Measurements from ENCODE around the gene C22orf15.

C22orf15 gene

DNA sequence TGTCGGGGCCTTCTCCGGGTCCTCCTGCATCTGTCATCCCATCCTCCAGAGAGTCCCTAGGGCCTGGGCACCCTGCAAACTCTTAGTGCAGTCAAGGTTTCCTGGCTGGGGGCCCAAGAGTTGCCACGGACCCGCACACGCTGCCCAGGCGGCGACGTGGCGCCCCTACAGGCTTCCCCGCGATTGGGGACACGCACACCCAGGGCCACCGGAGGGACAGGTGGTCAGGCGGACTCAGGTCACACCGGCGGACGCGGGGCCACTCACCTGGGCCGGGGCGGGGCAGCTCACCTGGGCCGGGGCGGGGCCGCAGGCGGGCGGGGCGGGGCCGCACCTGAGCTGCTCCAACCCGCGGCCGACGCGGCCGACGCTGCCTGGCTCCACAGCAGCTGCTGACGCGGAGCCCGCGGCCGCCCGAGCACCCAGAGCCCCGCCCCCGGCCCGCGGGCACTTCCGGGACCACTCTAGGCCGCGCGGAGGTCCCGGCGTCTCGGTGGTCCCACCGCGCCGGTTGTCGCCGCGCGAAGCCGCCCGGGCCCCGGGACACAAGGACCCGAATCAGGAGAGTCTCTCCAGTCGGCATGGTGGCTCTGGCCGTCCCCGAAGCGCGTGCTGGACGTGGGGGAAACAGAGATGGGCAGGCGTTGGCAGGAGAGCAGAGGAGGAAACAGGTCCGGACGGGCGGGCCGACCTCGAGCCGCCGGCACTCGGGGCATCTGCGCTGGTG, 11.9 kb upstream of the C22orf15 start, which contains the start of gene ZNF70:
ZNF70 (minus strand) TSS at position 399 of the 727 bp plus-strand sequence. CDS start 5,972 bp downstream, outside the sequence.
- DNase-seq (ENCODE audit: low spot score), result peak; percentile 56

DNA sequence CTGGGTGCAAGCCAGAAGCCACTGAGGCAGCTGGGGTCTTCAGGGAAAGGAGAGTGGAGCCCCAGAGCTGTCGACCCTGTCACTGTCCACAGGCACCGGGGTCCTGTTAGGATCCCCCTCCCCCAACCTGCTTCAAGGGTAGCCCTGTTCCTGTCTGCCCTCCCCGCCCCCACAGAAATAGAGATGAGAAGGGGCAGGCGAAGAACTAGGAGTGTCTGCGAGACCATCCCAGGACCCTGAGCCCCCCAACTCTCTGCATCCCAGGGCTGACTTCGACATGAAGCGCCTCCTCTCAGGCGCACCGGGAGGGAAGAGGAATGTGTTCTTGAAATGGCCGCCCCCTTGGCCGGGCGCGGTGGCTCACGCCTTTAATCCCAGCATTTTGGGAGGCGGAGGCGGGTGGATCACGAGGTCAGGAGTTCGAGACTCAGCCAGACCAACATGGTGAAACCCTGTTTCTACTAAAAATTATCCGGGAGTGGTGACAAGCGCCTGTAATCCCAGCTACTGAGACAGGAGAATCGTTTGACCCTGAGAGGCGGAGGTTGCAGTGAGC, 11.3 kb upstream of the C22orf15 start:
- DNase-seq (ENCODE audit: low spot score), result no peak

DNA sequence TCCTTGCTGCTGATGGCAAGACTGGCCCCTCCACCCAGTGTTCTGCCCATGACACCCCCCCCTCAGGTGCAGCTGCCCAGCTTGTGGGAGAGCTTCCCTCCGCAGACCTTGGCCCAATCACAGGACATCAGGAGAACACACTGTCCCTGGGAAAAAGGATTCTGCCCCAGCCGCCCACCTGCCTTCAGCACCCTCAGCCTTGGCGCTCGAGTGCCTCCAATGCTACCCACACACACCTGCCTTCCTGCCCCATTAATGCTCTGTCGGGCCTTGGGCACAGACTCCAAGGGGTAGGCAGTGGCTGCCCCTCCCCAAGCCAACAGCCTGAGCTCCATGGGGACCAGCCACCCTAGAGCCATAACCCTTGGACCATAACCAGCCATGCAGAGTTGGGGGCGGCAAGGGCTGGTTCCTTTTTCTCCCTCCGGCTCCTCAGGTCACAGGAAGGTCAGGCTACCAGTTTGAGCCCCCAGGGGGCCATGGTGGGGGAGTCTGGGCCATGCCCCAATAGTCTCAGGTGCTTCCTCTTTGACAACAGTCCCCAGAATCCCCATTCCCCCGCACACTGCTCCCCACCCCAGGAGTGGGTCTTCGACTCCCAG, 10.6 kb upstream of the C22orf15 start:
- no peak for DNase-seq (ENCODE audit: low spot score)

GRCh38 chr22:23752750-23753149, 10.0 kb upstream of the C22orf15 start:
- no peak for DNase-seq (ENCODE audit: low spot score)

GRCh38 chr22:23753385-23753784, 9.4 kb upstream of the C22orf15 start:
- DNase-seq (ENCODE audit: low spot score), result no peak

DNA sequence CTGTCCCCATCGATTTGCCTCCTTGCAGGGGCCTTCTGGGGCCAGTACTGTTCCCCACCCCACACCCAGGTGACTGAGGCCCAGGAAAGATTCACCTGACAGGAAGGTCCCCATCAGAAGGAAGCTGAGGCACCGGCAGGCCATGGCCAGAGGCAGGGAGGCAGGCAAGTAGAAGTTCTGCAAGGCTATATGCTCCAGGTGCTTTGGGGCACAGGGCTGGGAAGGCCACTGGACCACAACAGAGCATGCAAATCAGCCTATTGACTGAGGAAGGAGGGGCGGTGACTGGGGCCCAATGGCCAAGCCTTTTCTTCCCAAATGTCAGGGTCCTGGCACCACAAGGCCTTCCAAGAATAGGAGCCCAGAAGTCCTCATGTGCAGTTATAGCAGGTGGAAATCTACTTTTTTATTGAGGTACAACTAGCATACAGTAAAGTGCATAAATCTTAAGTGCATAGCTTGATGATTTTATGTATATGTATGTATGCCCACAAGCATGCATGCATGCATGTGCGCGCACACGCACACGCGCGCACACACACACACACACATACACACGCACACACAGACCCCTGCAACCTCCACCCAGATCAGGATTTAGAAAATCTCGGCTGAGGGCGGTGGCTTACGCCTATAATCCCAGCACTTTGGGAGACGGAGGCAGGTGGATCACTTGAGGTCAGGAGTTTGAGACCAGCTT, 8.4 kb upstream of the C22orf15 start, which contains the start of gene VPREB3:
VPREB3 (minus strand) TSS at position 206 of the 700 bp plus-strand sequence; CDS start at position 144, 62 bp downstream.
- no peak for DNase-seq (ENCODE audit: low spot score)

GRCh38 chr22:23754980-23755636, 7.7 kb upstream of the C22orf15 start:
- peak; percentile 95 for DNase-seq (ENCODE audit: low spot score)

GRCh38 chr22:23755711-23756110, 7.1 kb upstream of the C22orf15 start:
- no peak for DNase-seq (ENCODE audit: low spot score)

GRCh38 chr22:23756891-23757290, 5.9 kb upstream of the C22orf15 start:
- no peak for DNase-seq (ENCODE audit: low spot score)

DNA sequence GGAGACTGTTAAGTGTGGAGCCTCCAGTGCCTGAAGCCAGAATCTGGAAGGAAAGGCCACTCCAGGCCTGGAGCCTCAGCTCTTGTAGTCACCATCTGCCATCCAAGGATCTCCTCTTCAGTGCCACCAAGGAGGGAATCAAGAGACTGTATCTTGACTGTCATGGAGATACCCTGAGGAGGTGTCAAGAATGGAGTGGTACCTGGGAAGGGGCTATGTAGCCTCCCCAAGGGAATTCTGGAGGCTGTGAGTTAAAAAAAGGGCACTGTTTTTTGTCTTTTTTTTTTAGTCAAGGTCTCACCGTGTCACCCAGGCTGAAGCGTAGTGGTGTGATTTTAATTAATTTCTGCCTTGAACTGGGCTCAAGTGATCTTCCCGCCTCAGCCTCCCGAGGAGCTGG, 3.2 kb upstream of the C22orf15 start:
- no peak for DNase-seq (ENCODE audit: low spot score)

- DNase-seq (ENCODE audit: low spot score), result no peak
Observed at GRCh38 chr22:23760056-23760455, 2.7 kb upstream of the C22orf15 start.

DNA sequence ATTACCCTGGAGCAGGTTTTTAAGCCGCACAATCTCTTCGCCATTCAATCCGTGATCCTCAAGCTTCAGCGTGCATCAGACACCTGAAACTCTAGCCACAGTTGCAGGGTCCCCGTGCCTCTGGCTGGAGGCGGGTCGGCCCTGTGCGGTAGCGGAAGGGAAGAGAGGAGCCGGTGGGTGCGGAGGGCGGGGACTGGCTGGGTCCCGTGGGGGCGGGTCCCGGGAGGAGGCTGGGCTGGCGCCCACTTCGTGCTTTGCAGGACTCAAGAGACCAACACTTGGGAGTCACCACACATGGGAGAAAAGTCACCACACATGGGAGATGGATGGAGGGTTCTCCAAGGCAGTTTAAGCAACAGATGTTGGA, 772 bp downstream of the C22orf15 start:
- DNase-seq (ENCODE audit: low spot score), result no peak

DNA sequence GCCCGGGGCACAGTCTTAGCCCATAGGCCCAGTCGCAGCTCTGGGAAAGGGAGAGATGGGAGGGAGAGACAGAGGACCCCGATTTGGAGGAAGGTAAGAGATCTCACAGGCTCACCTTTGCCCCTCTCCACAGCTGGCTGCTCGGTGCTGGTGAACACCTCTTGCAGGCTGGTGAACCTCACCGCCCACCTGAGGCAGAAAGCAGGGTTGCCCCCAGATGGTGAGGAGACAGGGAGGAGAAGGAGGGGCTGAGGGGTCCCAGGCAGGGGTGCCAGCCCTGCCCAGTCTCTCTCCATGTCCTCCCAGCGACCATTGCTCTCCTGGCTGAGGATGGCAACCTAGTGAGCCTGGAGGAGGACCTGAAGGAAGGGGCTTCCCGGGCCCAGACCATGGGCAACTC, 1.2 kb downstream of the C22orf15 start:
- DNase-seq (ENCODE audit: low spot score), result no peak

DNA sequence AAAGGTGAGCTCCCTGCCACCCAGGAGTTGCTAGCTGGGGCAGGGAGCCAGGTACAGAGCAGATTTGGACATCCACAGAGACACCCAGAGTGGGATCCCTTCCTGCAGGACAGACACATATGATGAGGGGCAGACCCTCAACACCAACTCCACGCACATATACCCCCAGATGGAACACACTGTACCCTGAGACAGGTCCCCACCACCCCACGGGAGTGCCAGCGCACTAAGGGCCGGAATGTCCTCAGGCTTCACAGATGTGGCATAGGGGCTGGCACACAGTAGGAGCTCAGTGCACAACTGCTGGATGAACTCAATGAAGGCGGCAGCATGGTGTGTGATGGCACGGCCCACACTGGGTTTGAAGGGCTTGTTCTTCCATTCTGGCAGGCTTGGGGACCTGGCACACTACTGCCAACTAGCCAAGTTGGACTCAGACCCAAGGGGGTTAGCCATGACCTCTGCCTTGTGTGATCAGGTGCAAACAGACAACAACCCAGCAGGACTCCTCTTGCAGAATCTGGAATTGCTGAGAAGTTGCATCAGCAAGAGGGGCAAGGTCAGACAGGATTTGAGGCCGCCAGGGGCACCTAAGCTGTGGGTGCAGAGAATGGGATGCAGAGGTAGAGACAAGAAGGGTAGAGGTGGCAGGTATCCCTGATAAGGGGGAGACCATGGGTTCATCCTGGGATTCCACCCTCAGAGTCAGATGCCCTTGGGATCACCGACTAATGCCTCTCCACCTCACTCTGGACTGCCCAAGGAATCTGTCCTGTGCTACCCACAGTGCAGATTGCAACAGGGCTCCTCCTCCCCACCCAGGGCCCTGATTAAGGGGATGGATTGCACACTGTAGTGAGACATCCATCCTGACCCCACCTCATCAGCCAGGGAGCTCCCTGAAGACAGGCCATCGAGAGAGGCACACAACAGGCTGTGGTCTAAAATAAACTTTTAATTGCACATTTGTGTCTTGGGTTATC, 2.4 kb downstream of the C22orf15 start:
- DNase-seq (ENCODE audit: low spot score), result no peak

GRCh38 chr22:23767303-23767672, 4.5 kb downstream of the C22orf15 start:
- no peak for DNase-seq (ENCODE audit: low spot score)

DNA sequence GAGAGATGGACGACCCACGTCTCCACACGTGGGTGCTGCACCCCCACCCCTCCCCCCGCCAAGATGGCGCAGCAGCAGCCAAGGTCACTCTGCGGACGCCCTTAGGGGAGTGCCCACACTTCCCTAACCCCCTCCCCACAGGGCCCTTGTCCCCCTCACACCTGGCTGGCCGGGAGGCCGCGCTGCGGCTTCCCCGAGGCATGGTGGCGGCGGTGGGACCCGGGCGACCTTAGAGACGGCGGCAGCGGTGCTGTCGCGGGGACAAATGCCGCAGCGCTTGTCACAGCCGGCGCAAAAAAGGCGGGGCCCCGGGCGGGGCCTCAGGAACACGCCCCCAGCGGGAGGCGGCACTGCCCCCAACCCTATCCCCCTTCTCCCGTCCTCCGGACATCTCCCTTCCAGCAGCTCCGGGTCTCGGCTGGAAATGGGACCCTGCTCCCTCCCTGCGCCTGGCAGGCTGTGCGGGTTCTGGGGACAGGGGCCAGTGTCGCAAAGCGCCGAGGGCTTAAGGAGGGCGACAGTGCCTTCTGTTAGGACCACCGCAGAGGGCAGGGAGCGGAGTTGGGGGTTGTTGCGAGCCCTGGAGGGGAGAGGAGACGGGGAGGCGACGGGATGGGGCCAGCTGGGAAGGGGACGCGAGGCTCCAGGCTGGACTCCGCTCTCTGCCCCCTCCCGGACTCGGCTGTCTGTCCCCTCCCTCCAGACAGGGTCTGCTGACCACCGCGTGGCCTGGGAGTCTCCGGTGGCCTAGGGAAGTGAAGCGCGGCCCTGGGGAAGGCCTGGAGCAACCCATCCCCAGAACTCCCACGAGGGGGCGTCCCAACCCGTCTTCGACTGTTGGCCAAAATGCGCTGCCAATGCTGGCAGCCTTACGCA, 5.1 kb downstream of the C22orf15 start, which contains the start of gene CHCHD10:
CHCHD10 (minus strand) TSS at position 300 of the 876 bp plus-strand sequence; CDS start at position 202, 98 bp downstream.
- DNase-seq (ENCODE audit: low spot score), result peak; percentile 84

GRCh38 chr22:23769321-23769965, 6.7 kb downstream of the C22orf15 start:
- DNase-seq (ENCODE audit: low spot score), result no peak

- no peak for DNase-seq (ENCODE audit: low spot score)
Observed at GRCh38 chr22:23772315-23772648, 9.5 kb downstream of the C22orf15 start.
